Panc1 (cell line): ENCODE results near the gene SOCS6. TPM values are rescaled to one million over a fixed set of nuclear protein-coding genes. Genes with fewer than 3 reads are reported as not detected.

Experiments used
- ATAC-seq: fragments of 200-7000 bp; cut with Tn5 transposase; 2 replicates; pipeline ENCODE4 v1.9.1; 2020; ENCODE audit warnings: mild to moderate bottlenecking, moderate library complexity
- BruUV-seq: library from RNA; stranded (reverse); fragments of 400-500 nt; replicated peaks from 2 replicates; lab custom pipeline; 2021; lab: Mats Ljungman, UMichigan
- CTCF ChIA-PET: fragments of 300-600 bp; sonication (Branson Sonifier 250); formaldehyde crosslinking; loops from one replicate; lab custom pipeline; 2022; ENCODE audit warnings: antibody characterized with exemption; lab: Charles Lee
- POLR2A ChIA-PET: fragments of 300-600 bp; sonication (Branson Sonifier 250); formaldehyde crosslinking; loops from one replicate; lab custom pipeline; 2022; ENCODE audit warnings: antibody characterized with exemption; lab: Charles Lee
- DNase-seq: peaks from one replicate; pipeline ENCODE4 v3.0.0-alpha.2; 2010; ENCODE audit warnings: low read depth, low spot score
- H3K27ac ChIP-seq: 2 replicates; pipeline ENCODE4 v1.5.1; 2011; ENCODE audit warnings: mild to moderate bottlenecking, low read length, inconsistent platforms
- H3K27me3 ChIP-seq: fragments of 200-500 bp; sonication (Bioruptor generic); 2 replicates; pipeline ENCODE4 v1.6.0; 2014; ENCODE audit warnings: low read length, inconsistent platforms; ENCODE audit not compliant: control insufficient read depth, insufficient read depth
- H3K36me3 ChIP-seq: fragments of 200-500 bp; sonication (Bioruptor generic); 2 replicates; pipeline ENCODE4 v1.5.1; 2014; ENCODE audit warnings: inconsistent platforms, mild to moderate bottlenecking, low read length, moderate library complexity; ENCODE audit not compliant: control insufficient read depth, insufficient read depth
- H3K4me1 ChIP-seq: 2 replicates; pipeline ENCODE4 v1.5.1; 2011; ENCODE audit warnings: inconsistent platforms, mild to moderate bottlenecking, low read length, moderate library complexity; ENCODE audit not compliant: control insufficient read depth, insufficient read depth
- H3K4me3 ChIP-seq, 2 experiments: 2 replicates each; pipeline ENCODE4 v1.5.1; 2011 to 2012; ENCODE audit warnings: low read depth in 2 of 2, low read length in 2 of 2, mild to moderate bottlenecking in 2 of 2, inconsistent platforms in 1 of 2, moderate library complexity in 1 of 2
- H3K9me3 ChIP-seq: fragments of 200-500 bp; sonication (Bioruptor generic); 2 replicates; pipeline ENCODE4 v1.5.1; 2014; ENCODE audit warnings: low read depth, mild to moderate bottlenecking, inconsistent platforms, low read length, moderate library complexity; ENCODE audit not compliant: control insufficient read depth, insufficient read depth
- POLR2AphosphoS5 ChIP-seq: IDR thresholded peaks from 2 replicates; pipeline ENCODE4 v1.6.1; 2012; ENCODE audit warnings: mild to moderate bottlenecking, low read depth, low read length, moderate library complexity
- SIN3A ChIP-seq: IDR thresholded peaks from 2 replicates; pipeline ENCODE4 v1.6.1; 2012; ENCODE audit warnings: low read depth, mild to moderate bottlenecking, low read length, moderate library complexity, borderline replicate concordance; ENCODE audit not compliant: insufficient read depth
- TCF7L2 ChIP-seq: IDR thresholded peaks from 2 replicates; pipeline ENCODE4 v1.6.1; 2011; ENCODE audit warnings: mild to moderate bottlenecking, low read depth, low read length, inconsistent platforms
- in situ Hi-C: cut with HindIII; loops from 2 replicates; pipeline ENCODE4 v1.10.0; 2016; ENCODE audit warnings: low sequenced_read_pairs, low pct_unique_long_range_greater_than_20kb
- intact Hi-C: fragments of 100-400 bp; cut with micrococcal nuclease; formaldehyde crosslinking; loops from one replicate; pipeline ENCODE4 v1.10.0; 2022; ENCODE audit not compliant: unreplicated experiment
- total RNA-seq: library from RNA; stranded (reverse); gene quantifications from one replicate; pipeline ENCODE4 v1.2.1, GENCODE V29; 2021; ENCODE audit not compliant: unreplicated experiment
- TF ChIP-seq, protein P1 (sequence below), 2 experiments: IDR thresholded peaks; 2 replicates each; pipeline ENCODE4 v1.6.1; 2011 to 2012; ENCODE audit warnings: low read depth in 2 of 2, control low read depth in 1 of 2, low read length in 1 of 2, mild to moderate bottlenecking in 1 of 2, moderate library complexity in 1 of 2; ENCODE audit not compliant: insufficient read depth in 1 of 2
- TF ChIP-seq, protein P2 (sequence below): fragments of 450-650 bp; IDR thresholded peaks from 2 replicates; pipeline ENCODE4 v1.5.1; 2017; ENCODE audit warnings: mild to moderate bottlenecking

Gene SOCS6
- total RNA-seq, 1 experiment from 2014 or later, result 43.0 TPM

DNA sequence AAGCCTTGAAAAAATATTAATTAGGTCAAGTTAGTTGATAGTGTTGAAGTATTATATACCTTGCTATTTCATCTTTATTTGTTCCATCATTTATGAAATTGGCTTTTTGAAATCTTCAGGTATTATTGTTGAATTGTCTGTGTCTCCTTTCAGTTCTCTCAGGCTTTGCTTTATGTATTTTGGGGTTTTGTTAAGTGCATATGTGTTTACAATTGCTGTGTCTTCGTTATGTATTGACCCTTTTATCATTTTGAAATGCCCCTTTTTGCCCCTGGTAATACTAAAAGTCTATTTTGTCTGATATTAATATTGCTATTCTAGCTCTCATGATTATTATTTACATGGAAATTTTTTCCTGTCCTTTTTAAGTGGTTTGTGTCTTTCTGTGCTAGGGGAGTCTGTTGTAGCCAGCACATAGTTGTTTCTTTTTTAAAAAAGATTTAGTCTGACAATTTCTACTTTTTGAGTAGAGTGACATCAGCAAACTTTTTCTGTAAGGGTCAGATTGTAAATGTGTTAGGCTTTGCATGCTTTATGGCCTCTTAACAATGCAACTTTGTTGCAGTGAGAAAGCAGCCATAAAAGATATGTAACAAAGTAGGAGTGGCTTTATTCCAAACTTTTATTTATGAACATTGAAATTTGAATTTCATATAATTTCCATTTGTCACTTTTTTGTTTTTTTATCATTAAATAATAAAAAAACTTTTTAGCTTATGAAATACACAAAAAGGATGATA is 19.9 kb downstream of the SOCS6 start:
- no peaks in the 10 kb centered on the region for H3K27me3 ChIP-seq
- H3K27ac ChIP-seq, result peak overlapping the region; percentile 64; the same call in 1 of the 2 replicates
- no peaks in the 10 kb centered on the region; the same call in 1 of the 2 replicates for H3K36me3 ChIP-seq
- no peaks in the 10 kb centered on the region for H3K9me3 ChIP-seq
- no TSS peak for BruUV-seq
- no peak overlapping the region for H3K4me3 ChIP-seq
- CTCF ChIA-PET, result no interaction called here
- ATAC-seq, result no peak
- H3K4me1 ChIP-seq, result peaks cover 57% of the 10 kb centered on the region
- TF ChIP-seq, protein P1, sequence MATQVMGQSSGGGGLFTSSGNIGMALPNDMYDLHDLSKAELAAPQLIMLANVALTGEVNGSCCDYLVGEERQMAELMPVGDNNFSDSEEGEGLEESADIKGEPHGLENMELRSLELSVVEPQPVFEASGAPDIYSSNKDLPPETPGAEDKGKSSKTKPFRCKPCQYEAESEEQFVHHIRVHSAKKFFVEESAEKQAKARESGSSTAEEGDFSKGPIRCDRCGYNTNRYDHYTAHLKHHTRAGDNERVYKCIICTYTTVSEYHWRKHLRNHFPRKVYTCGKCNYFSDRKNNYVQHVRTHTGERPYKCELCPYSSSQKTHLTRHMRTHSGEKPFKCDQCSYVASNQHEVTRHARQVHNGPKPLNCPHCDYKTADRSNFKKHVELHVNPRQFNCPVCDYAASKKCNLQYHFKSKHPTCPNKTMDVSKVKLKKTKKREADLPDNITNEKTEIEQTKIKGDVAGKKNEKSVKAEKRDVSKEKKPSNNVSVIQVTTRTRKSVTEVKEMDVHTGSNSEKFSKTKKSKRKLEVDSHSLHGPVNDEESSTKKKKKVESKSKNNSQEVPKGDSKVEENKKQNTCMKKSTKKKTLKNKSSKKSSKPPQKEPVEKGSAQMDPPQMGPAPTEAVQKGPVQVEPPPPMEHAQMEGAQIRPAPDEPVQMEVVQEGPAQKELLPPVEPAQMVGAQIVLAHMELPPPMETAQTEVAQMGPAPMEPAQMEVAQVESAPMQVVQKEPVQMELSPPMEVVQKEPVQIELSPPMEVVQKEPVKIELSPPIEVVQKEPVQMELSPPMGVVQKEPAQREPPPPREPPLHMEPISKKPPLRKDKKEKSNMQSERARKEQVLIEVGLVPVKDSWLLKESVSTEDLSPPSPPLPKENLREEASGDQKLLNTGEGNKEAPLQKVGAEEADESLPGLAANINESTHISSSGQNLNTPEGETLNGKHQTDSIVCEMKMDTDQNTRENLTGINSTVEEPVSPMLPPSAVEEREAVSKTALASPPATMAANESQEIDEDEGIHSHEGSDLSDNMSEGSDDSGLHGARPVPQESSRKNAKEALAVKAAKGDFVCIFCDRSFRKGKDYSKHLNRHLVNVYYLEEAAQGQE (IDR thresholded peaks at IDR 0.05; ENCODE audit: insufficient read depth in 1 of 2, low read depth in 2 of 2, low read length in 1 of 2), result no peak
- no peak for TF ChIP-seq TCF7L2
- TF ChIP-seq, protein P2, sequence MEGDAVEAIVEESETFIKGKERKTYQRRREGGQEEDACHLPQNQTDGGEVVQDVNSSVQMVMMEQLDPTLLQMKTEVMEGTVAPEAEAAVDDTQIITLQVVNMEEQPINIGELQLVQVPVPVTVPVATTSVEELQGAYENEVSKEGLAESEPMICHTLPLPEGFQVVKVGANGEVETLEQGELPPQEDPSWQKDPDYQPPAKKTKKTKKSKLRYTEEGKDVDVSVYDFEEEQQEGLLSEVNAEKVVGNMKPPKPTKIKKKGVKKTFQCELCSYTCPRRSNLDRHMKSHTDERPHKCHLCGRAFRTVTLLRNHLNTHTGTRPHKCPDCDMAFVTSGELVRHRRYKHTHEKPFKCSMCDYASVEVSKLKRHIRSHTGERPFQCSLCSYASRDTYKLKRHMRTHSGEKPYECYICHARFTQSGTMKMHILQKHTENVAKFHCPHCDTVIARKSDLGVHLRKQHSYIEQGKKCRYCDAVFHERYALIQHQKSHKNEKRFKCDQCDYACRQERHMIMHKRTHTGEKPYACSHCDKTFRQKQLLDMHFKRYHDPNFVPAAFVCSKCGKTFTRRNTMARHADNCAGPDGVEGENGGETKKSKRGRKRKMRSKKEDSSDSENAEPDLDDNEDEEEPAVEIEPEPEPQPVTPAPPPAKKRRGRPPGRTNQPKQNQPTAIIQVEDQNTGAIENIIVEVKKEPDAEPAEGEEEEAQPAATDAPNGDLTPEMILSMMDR, result no peak
- no peak for TF ChIP-seq POLR2AphosphoS5
- no peak for TF ChIP-seq SIN3A
- no peak for DNase-seq
- POLR2A ChIA-PET, result no interaction called here
- intact Hi-C loops, result no loop called here
- in situ Hi-C loops, result no loop called here

DNA sequence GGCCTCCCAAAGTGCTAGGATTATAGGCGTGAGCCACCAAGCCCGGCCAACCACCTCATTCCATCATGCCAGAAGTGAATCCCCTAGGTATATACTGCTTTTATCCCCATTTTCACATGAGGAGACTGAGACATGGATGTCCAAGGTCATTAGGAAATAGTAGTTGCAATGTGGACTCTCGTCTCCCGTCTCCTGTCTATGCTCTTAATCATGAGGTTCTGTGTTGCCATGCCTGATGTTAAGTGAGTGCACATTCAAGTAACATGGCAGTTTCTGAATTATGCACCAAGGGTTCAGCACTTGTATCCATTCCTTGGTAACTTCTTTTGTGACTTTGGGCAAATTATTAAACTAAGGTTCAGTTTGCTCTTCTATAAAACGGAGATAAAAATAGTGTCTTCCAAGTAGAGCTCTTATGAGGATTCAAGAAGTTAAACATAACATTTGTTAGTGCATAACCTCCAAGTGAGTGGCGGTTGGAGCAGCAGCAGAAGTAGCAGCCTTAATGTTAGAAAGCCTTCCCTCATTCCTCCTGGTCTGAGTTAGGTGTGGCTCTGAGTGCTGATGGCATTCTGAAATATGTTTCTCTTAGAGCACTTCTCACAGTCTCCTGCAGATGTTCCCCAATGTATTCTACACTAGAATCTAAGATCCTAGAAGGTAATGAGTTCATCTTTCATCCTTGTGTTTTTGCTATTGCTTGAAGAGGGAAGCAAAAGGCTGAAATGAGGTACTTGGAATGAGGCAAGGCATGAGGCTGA is 21.9 kb downstream of the SOCS6 start:
- ATAC-seq (peak; percentile 82), DNase-seq (no peak)
- Histone ChIP-seq H3K4me1 (peaks cover 63% of the 10 kb centered on the region), H3K36me3 (no peaks in the 10 kb centered on the region; the same call in 1 of the 2 replicates), H3K27me3 (no peaks in the 10 kb centered on the region), H3K9me3 (no peaks in the 10 kb centered on the region), H3K27ac (peak overlapping the region; percentile 95), H3K4me3 (peak overlapping the region in 1 of 2 experiments; percentile 26; a peak in 2 of 4 replicates)
- ChIA-PET POLR2A (interaction anchor here (1.0 kb wide), 1 partner anchor 10 kb away, joined by 3 read pairs; no protein-coding TSS in a partner anchor), CTCF (no interaction called here)
- in situ Hi-C loops, result no loop called here
- no peak for TF ChIP-seq TCF7L2
- TF ChIP-seq, protein P2, result no peak
- no peak for TF ChIP-seq POLR2AphosphoS5
- BruUV-seq, result no TSS peak
- intact Hi-C loops, result no loop called here
